HEK293 (cell line): ENCODE measurements around the gene ELOVL6.

Source experiments
- ELK4 ChIP-seq: IDR thresholded peaks from 2 replicates; pipeline ENCODE4 v1.6.1; 2011; ENCODE audit warnings: mild to moderate bottlenecking, low read depth, low read length, borderline replicate concordance
- YY2 ChIP-seq: fragments of 450-650 bp; formaldehyde crosslinking; IDR thresholded peaks from 2 replicates; pipeline ENCODE4 v1.5.1; 2016; ENCODE audit warnings: missing biosample characterization, missing genetic modification characterization
- ZBTB11 ChIP-seq: fragments of 450-650 bp; formaldehyde crosslinking; conservative IDR thresholded peaks from 2 replicates; pipeline ENCODE4 v1.5.1; 2016; ENCODE audit warnings: low read depth, missing biosample characterization, missing genetic modification characterization
- ZBTB8A ChIP-seq: fragments of 450-650 bp; formaldehyde crosslinking; IDR thresholded peaks from 2 replicates; pipeline ENCODE4 v1.5.1; 2016; ENCODE audit warnings: missing biosample characterization, missing genetic modification characterization
- ZNF121 ChIP-seq: fragments of 450-650 bp; formaldehyde crosslinking; IDR thresholded peaks from 2 replicates; pipeline ENCODE4 v1.5.1; 2016; ENCODE audit warnings: missing biosample characterization, missing genetic modification characterization
- ZNF132 ChIP-seq: fragments of 450-650 bp; formaldehyde crosslinking; IDR thresholded peaks from 2 replicates; pipeline ENCODE4 v1.5.1; 2017; ENCODE audit warnings: missing biosample characterization, missing genetic modification characterization, borderline replicate concordance
- ZNF155 ChIP-seq: fragments of 450-650 bp; formaldehyde crosslinking; IDR thresholded peaks from 2 replicates; pipeline ENCODE4 v1.5.1; 2016; ENCODE audit warnings: missing biosample characterization, missing genetic modification characterization
- ZNF18 ChIP-seq: fragments of 450-650 bp; formaldehyde crosslinking; IDR thresholded peaks from 2 replicates; pipeline ENCODE4 v1.5.1; 2016; ENCODE audit warnings: missing biosample characterization, missing genetic modification characterization
- ZNF202 ChIP-seq: fragments of 450-650 bp; formaldehyde crosslinking; IDR thresholded peaks from 2 replicates; pipeline ENCODE4 v1.5.1; 2016; ENCODE audit warnings: missing biosample characterization, missing genetic modification characterization, borderline replicate concordance
- ZNF223 ChIP-seq: fragments of 450-650 bp; formaldehyde crosslinking; IDR thresholded peaks from 2 replicates; pipeline ENCODE4 v1.5.1; 2016; ENCODE audit warnings: missing biosample characterization, missing genetic modification characterization
- ZNF266 ChIP-seq: fragments of 450-650 bp; formaldehyde crosslinking; IDR thresholded peaks from 2 replicates; pipeline ENCODE4 v1.5.1; 2016; ENCODE audit warnings: missing biosample characterization, missing genetic modification characterization, low read depth
- ZNF292 ChIP-seq: fragments of 450-650 bp; formaldehyde crosslinking; IDR thresholded peaks from 2 replicates; pipeline ENCODE4 v1.5.1; 2016; ENCODE audit warnings: low read depth, missing biosample characterization, missing genetic modification characterization, borderline replicate concordance
- ZNF404 ChIP-seq: fragments of 450-650 bp; formaldehyde crosslinking; IDR thresholded peaks from 2 replicates; pipeline ENCODE4 v1.5.1; 2017; ENCODE audit warnings: missing biosample characterization, missing genetic modification characterization
- ZNF433 ChIP-seq: fragments of 450-650 bp; formaldehyde crosslinking; IDR thresholded peaks from 2 replicates; pipeline ENCODE4 v1.5.1; 2016; ENCODE audit warnings: missing biosample characterization, missing genetic modification characterization, low read depth
- ZNF488 ChIP-seq: fragments of 450-650 bp; formaldehyde crosslinking; IDR thresholded peaks from 2 replicates; pipeline ENCODE4 v1.5.1; 2016; ENCODE audit warnings: missing biosample characterization, missing genetic modification characterization
- ZNF501 ChIP-seq: fragments of 450-650 bp; formaldehyde crosslinking; IDR thresholded peaks from 2 replicates; pipeline ENCODE4 v1.5.1; 2016; ENCODE audit warnings: missing biosample characterization, missing genetic modification characterization
- ZNF518A ChIP-seq: fragments of 450-650 bp; formaldehyde crosslinking; conservative IDR thresholded peaks from 2 replicates; pipeline ENCODE4 v1.5.1; 2016; ENCODE audit warnings: low read depth, missing biosample characterization, missing genetic modification characterization
- ZNF530 ChIP-seq: fragments of 450-650 bp; formaldehyde crosslinking; IDR thresholded peaks from 2 replicates; pipeline ENCODE4 v1.5.1; 2016; ENCODE audit warnings: low read depth, missing biosample characterization, missing genetic modification characterization
- ZNF623 ChIP-seq: fragments of 450-650 bp; formaldehyde crosslinking; IDR thresholded peaks from 2 replicates; pipeline ENCODE4 v1.5.1; 2016; ENCODE audit warnings: missing biosample characterization, missing genetic modification characterization
- ZNF626 ChIP-seq: fragments of 450-650 bp; sonication (Bioruptor Pico); formaldehyde crosslinking; IDR thresholded peaks from 2 replicates; pipeline ENCODE4 v1.5.1; 2018; ENCODE audit warnings: missing biosample characterization, missing genetic modification characterization, inconsistent platforms
- ZNF654 ChIP-seq: fragments of 450-650 bp; formaldehyde crosslinking; IDR thresholded peaks from 2 replicates; pipeline ENCODE4 v1.5.1; 2016; ENCODE audit warnings: low read depth, missing biosample characterization, missing genetic modification characterization
- ZNF677 ChIP-seq: fragments of 450-650 bp; IDR thresholded peaks from 2 replicates; pipeline ENCODE4 v1.5.0; 2018; ENCODE audit warnings: missing biosample characterization, mild to moderate bottlenecking, missing genetic modification characterization, moderate library complexity
- ZNF76 ChIP-seq: fragments of 450-650 bp; formaldehyde crosslinking; IDR thresholded peaks from 2 replicates; pipeline ENCODE4; 2016; ENCODE audit warnings: low read depth, missing biosample characterization, missing genetic modification characterization, borderline replicate concordance
- ZNF776 ChIP-seq: fragments of 450-650 bp; formaldehyde crosslinking; IDR thresholded peaks from 2 replicates; pipeline ENCODE4 v1.5.0; 2017; ENCODE audit warnings: missing biosample characterization, missing genetic modification characterization, borderline replicate concordance
- ZNF843 ChIP-seq: fragments of 450-650 bp; formaldehyde crosslinking; IDR thresholded peaks from 2 replicates; pipeline ENCODE4 v1.5.1; 2016; ENCODE audit warnings: missing biosample characterization, missing genetic modification characterization

The ELOVL6 gene

GRCh38 chr4:110211007-110211769 lies 12.8 kb upstream of the ELOVL6 start (continued):
- TF ChIP-seq ZNF654 (tag by site-specific recombination) (peak; percentile 37; the same call in 1 of the 2 replicates), ZNF76 (tag by site-specific recombination) (no peak), ZBTB8A (tag by site-specific recombination) (peak; percentile 59), ZNF501 (tag by site-specific recombination) (0 out of 2 replicates have a peak, but pooled peaks have one; percentile 34), ZNF488 (no peak), ZNF530 (tag by site-specific recombination) (no peak), ZNF433 (tag by site-specific recombination) (peak; percentile 57; the same call in 1 of the 2 replicates), ZBTB11 (tag by site-specific recombination) (peak; percentile 66; the same call in 1 of the 2 replicates), ZNF132 (tag by site-specific recombination) (no peak), ZNF776 (tag by site-specific recombination) (no peak), ZNF202 (tag by site-specific recombination) (peak; percentile 67; the same call in 1 of the 2 replicates), ZNF223 (tag by site-specific recombination) (0 out of 2 replicates have a peak, but pooled peaks have one; percentile 36), ZNF404 (tag by site-specific recombination) (peak; percentile 72; the same call in 1 of the 2 replicates), ELK4 (no peak), YY2 (tag by site-specific recombination) (no peak), ZNF266 (tag by site-specific recombination) (0 out of 2 replicates have a peak, but pooled peaks have one; percentile 20), ZNF155 (no peak), ZNF18 (no peak), ZNF623 (tag by site-specific recombination) (peak; percentile 58), ZNF518A (tag by site-specific recombination) (peak; percentile 82), ZNF121 (tag by site-specific recombination) (no peak), ZNF626 (tag by site-specific recombination) (no peak), ZNF843 (tag by site-specific recombination) (no peak), ZNF677 (tag by site-specific recombination) (no peak), ZNF292 (tag by site-specific recombination) (no peak)
- TF ChIP-seq, all 188 proteins: peak for 22
